PC-9 (cell line): ENCODE measurements around the gene ABHD16B. TPM values are rescaled to one million over a fixed set of nuclear protein-coding genes. Genes with fewer than 3 reads are reported as not detected.

Experiments used
- BruUV-seq: library from RNA; stranded (reverse); fragments of 400-500 nt; replicated peaks from 2 replicates; lab custom pipeline; 2021; lab: Mats Ljungman, UMichigan
- CTCF ChIA-PET: fragments of 300-600 bp; sonication (Branson Sonifier 250); formaldehyde crosslinking; loops from one replicate; lab custom pipeline; 2022; ENCODE audit warnings: antibody characterized with exemption; lab: Charles Lee
- POLR2A ChIA-PET: fragments of 300-600 bp; sonication (Branson Sonifier 250); formaldehyde crosslinking; loops from one replicate; lab custom pipeline; 2022; ENCODE audit warnings: antibody characterized with exemption; ENCODE audit not compliant: unreplicated experiment; lab: Charles Lee
- DNase-seq, 2 experiments: peaks; one replicate each; pipeline versions ENCODE4 v3.0.0 to v3.0.0-alpha.2; 2015 to 2022; ENCODE audit warnings: mixed read lengths in 1 of 2
- H2AFZ ChIP-seq: fragments of 200-600 bp; sonication (generic); 2 replicates; pipeline ENCODE4 v1.8.1; 2017; ENCODE audit warnings: antibody characterized with exemption
- H3F3A ChIP-seq: fragments of 200-600 bp; sonication (generic); 2 replicates; pipeline ENCODE4 v1.8.1; 2017; ENCODE audit warnings: antibody characterized with exemption, mild to moderate bottlenecking, low read depth; ENCODE audit not compliant: insufficient read depth
- H3K27ac ChIP-seq: fragments of 200-600 bp; sonication (generic); 2 replicates; pipeline ENCODE4 v1.6.1; 2016; ENCODE audit warnings: mixed run types
- H3K27me3 ChIP-seq: fragments of 200-600 bp; sonication (generic); 2 replicates; pipeline ENCODE4 v1.6.1; 2016; ENCODE audit warnings: low read depth, mixed run types; ENCODE audit not compliant: insufficient read depth
- H3K36me3 ChIP-seq: fragments of 200-600 bp; sonication (generic); 2 replicates; pipeline ENCODE4 v1.6.1; 2016; ENCODE audit warnings: low read depth, mixed run types
- H3K4me1 ChIP-seq: fragments of 200-600 bp; sonication (generic); replicated peaks from 2 replicates; pipeline ENCODE4 v1.6.1; 2016; ENCODE audit warnings: mixed run types; ENCODE audit not compliant: insufficient read depth
- H3K4me2 ChIP-seq: fragments of 200-600 bp; sonication (generic); 2 replicates; pipeline ENCODE4 v1.6.1; 2017; ENCODE audit warnings: mixed run types
- H3K4me3 ChIP-seq: fragments of 200-600 bp; sonication (generic); 2 replicates; pipeline ENCODE4 v1.6.1; 2016; ENCODE audit warnings: mixed run types
- H3K79me2 ChIP-seq: fragments of 200-600 bp; sonication (generic); 2 replicates; pipeline ENCODE4 v1.6.1; 2017; ENCODE audit warnings: low read depth, mixed run types
- H3K9me2 ChIP-seq: fragments of 200-600 bp; sonication (generic); 2 replicates; pipeline ENCODE4 v1.8.1; 2017; ENCODE audit warnings: mild to moderate bottlenecking; ENCODE audit not compliant: insufficient read depth
- H3K9me3 ChIP-seq: fragments of 200-600 bp; sonication (generic); 2 replicates; pipeline ENCODE4 v1.8.1; 2016; ENCODE audit warnings: low read depth; ENCODE audit not compliant: insufficient read depth
- H4K20me1 ChIP-seq: fragments of 200-600 bp; sonication (generic); 2 replicates; pipeline ENCODE4 v1.8.1; 2017; ENCODE audit not compliant: insufficient read depth
- EZH2 ChIP-seq: fragments of 200-600 bp; sonication (generic); IDR thresholded peaks from 2 replicates; pipeline ENCODE4 v1.8.0; 2017; ENCODE audit warnings: antibody characterized with exemption, low read depth
- intact Hi-C: fragments of 100-400 bp; cut with micrococcal nuclease; formaldehyde crosslinking; loops from one replicate; pipeline ENCODE4 v1.10.0; 2022; ENCODE audit not compliant: unreplicated experiment
- total RNA-seq: library from RNA; stranded (reverse); gene quantifications from 2 replicates; pipeline ENCODE4 v1.2.3, GENCODE V29; 2021
- TF ChIP-seq, protein P1 (sequence below): fragments of 200-600 bp; sonication (generic); conservative IDR thresholded peaks from 2 replicates; pipeline ENCODE4 v1.6.1; 2017; ENCODE audit warnings: mixed run types, antibody characterized with exemption, mild to moderate bottlenecking, moderate library complexity

The ABHD16B gene
- total RNA-seq, 1 experiment from 2014 or later, result not detected

DNA sequence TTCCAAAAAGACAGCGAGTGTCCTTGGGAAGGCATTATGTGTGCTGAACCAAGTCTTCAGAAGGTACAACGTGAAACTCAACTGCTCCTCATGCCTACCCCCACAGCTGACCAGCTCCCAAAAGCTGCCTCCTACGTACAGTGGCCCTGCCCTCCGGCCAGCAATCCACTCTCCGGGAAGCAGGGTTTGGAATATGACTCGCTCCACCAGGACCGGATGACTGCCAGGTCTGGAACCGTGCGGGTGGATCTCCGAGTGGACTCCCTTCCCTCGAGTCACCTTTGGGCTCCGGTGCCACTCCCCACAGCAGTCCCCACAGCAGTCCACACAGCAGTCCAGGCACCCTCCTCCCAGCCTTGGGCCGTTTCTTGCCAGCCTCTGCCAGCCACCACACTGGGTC, 34.5 kb upstream of the ABHD16B start:
- Histone ChIP-seq H3K4me1 (0 out of 2 replicates have a peak, but pooled peaks cover 6% of the 10 kb centered on the region), H4K20me1 (0 out of 2 replicates have a peak, but pooled peaks cover 3% of the 10 kb centered on the region), H2AFZ (no peak overlapping the region), H3K79me2 (no peaks in the 10 kb centered on the region), H3K27me3 (peaks cover 12% of the 10 kb centered on the region), H3K9me2 (no peaks in the 10 kb centered on the region), H3K27ac (no peak overlapping the region), H3K36me3 (no peaks in the 10 kb centered on the region), H3K4me2 (no peak overlapping the region), H3K4me3 (no peak overlapping the region), H3K9me3 (no peaks in the 10 kb centered on the region), H3F3A (peaks cover 16% of the 10 kb centered on the region)
- TF ChIP-seq, protein P1, sequence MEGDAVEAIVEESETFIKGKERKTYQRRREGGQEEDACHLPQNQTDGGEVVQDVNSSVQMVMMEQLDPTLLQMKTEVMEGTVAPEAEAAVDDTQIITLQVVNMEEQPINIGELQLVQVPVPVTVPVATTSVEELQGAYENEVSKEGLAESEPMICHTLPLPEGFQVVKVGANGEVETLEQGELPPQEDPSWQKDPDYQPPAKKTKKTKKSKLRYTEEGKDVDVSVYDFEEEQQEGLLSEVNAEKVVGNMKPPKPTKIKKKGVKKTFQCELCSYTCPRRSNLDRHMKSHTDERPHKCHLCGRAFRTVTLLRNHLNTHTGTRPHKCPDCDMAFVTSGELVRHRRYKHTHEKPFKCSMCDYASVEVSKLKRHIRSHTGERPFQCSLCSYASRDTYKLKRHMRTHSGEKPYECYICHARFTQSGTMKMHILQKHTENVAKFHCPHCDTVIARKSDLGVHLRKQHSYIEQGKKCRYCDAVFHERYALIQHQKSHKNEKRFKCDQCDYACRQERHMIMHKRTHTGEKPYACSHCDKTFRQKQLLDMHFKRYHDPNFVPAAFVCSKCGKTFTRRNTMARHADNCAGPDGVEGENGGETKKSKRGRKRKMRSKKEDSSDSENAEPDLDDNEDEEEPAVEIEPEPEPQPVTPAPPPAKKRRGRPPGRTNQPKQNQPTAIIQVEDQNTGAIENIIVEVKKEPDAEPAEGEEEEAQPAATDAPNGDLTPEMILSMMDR, result no peak
- TF ChIP-seq EZH2, result no peak
- no TSS peak for BruUV-seq
- ChIA-PET POLR2A (no interaction called here), CTCF (no interaction called here)
- intact Hi-C loops, result no loop called here
- peak in 1 of 2 experiments; percentile 24 for DNase-seq

GRCh38 chr20:63828124-63828523, 33.2 kb upstream of the ABHD16B start:
- no peak for TF ChIP-seq EZH2
- TF ChIP-seq, protein P1, result no peak
- no TSS peak for BruUV-seq
- no peaks in the 10 kb centered on the region for H3K79me2 ChIP-seq
- DNase-seq, result no peak
- 0 out of 2 replicates have a peak, but pooled peaks cover 6% of the 10 kb centered on the region for H3K4me1 ChIP-seq
- H3K27ac ChIP-seq, result no peak overlapping the region
- H2AFZ ChIP-seq, result no peak overlapping the region
- no peak overlapping the region for H3K4me3 ChIP-seq
- no peaks in the 10 kb centered on the region for H3K9me3 ChIP-seq
- POLR2A ChIA-PET, result no interaction called here
- peaks cover 23% of the 10 kb centered on the region for H3F3A ChIP-seq
- H3K4me2 ChIP-seq, result no peak overlapping the region
- intact Hi-C loops, result no loop called here
- H3K9me2 ChIP-seq, result no peaks in the 10 kb centered on the region
- 0 out of 2 replicates have a peak, but pooled peaks cover 3% of the 10 kb centered on the region for H4K20me1 ChIP-seq
- CTCF ChIA-PET, result no interaction called here
- H3K27me3 ChIP-seq, result peaks cover 12% of the 10 kb centered on the region
- H3K36me3 ChIP-seq, result no peaks in the 10 kb centered on the region

DNA sequence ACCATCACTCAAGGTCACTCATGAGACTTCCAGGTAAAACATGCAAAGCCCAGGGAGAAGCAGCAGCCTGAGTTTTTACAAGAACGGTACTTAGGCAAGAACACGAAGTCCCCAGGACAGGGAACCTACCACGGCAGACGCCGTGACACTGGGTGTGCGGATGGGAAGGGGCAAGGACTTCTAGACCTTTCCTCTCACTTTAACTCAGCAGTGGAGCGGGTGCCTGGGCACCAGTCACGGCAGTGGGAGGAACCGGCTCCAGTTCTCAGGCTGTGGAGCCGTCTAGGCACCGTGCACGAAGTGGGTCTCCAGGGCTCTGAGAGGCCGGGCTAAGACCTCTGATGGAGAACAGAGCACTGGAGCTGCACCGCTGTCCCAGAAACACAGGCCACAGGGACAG, 32.8 kb upstream of the ABHD16B start:
- Histone ChIP-seq H3K27me3 (peaks cover 12% of the 10 kb centered on the region), H3K27ac (no peak overlapping the region), H3K79me2 (no peaks in the 10 kb centered on the region), H3K4me1 (0 out of 2 replicates have a peak, but pooled peaks cover 6% of the 10 kb centered on the region), H3F3A (peaks cover 27% of the 10 kb centered on the region), H3K4me2 (no peak overlapping the region), H4K20me1 (0 out of 2 replicates have a peak, but pooled peaks cover 3% of the 10 kb centered on the region), H3K9me3 (no peaks in the 10 kb centered on the region), H2AFZ (no peak overlapping the region), H3K4me3 (no peak overlapping the region), H3K36me3 (no peaks in the 10 kb centered on the region), H3K9me2 (no peaks in the 10 kb centered on the region)
- ChIA-PET CTCF (no interaction called here), POLR2A (no interaction called here)
- TF ChIP-seq, protein P1, result no peak
- TF ChIP-seq EZH2, result no peak
- DNase-seq, result no peak
- intact Hi-C loops, result no loop called here
- BruUV-seq, result no TSS peak
